Measurements from ENCODE around the gene ENG.
"Not testable (repeated sequence)": the region's sequence is repeated elsewhere in the genome, so short reads cannot be mapped to it uniquely, and the experiment has no call there.

The ENG gene

DNA sequence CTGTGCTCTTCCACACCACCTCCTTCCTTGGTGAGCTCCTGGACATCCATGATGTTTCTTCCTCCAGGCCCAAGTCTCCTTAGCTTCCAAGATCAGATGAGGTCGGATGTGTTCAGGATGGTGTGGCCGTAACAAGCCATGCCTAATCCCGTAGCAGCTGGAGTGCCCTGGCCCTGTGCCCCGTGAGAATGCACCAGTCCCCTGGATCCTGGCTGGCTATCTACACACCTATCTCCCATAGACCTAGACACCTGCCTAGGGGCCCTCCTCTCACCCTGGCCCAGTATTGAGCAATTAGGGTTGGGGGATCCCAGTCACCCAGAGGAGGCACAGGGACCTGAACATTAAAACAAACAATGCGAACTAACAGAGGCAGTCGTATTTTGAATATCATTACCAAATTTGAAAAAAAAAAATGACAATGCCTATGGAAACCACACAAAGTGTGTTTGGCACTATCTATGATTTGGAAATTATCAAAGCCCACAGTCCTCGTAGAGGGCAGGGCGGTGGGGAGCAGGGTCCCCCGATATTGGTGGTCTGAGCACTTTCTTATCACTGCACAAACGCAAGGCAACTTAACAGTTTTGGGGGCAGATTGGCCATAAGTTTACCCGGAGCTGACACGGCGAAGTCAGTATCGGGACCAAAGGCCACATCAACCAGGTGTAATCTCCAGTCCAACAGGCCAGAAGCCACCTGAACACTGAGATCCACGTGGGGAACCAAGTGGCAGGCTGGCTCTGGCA, 13.2 kb downstream of the ENG start:
- no peak for DNase-seq (ENCODE audit: low read depth)

DNA sequence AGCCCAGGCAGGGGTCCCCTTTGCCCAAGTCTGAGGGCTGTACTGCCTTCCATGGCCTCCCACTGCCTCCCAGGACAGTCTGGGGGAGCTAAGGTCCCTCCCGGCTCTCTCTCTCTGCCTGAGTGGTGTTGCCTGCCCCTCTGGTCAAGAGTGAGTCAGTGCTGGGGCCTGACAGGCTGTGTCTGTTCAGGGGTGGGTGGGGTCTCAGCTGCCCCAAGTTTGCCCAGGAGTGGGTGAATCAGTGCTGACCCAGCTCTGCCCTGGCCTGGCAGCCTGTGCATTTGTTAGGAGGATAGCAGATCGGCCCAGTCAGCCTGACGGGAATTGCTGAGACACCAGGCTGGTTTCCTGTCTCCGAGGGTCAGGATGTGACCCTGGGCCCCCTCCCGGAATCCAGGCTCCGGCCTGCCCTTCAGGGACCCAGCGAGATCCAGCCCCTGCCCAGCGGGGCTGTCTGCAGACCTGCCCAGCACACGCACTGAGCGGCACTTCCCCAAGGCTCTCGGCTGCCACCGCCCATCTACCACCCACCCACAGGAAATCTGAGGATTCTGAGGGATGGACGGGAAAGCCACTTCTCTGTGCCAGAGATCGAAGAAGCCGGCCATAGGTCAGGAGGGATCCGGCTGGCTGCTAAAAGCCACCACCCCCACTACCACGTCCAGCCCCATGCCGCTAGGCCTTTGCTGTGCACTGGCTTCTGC, 15.9 kb downstream of the ENG start:
- DNase-seq (ENCODE audit: low read depth): no peak

DNA sequence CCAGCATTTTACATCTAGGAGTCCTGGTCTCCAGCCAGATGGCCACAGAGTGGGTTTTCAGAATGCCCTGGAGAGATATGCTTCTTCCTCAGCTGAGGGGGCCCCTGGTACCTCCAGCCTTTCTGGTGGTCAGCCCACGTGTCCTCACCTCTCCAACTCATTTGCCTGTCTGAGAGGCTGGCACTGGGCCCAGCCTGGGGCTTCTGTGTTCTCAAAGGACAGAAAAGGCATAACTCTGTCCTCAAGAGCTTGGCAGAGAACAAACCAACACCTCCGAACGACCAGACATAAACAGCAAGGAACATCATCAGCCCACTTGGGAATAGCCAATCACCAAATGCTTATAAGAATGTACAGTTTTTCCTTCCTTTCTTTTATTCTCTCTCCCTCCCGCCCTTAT, 17.1 kb downstream of the ENG start:
- no peak for DNase-seq (ENCODE audit: low read depth)

DNA sequence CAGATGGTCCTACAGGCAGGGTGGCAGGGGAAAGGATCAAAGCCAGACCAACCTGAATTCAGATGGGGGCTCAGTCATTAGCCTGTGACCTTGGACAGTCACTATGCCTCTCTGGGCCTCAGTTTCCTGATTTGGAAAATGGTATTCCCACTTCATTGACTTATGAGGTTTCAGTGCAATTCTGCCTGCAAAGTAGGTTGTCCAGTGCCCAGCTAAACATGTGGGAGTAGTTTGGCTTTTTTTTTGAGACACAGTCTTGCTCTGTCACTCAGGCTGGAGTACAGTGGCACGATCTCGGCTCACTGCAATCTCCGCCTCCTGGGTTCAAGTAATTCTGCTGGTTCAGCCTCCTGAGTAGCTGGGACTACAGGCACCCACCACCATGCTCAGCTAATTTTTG, 17.9 kb downstream of the ENG start:
- DNase-seq (ENCODE audit: low read depth): not testable (repeated sequence)

DNA sequence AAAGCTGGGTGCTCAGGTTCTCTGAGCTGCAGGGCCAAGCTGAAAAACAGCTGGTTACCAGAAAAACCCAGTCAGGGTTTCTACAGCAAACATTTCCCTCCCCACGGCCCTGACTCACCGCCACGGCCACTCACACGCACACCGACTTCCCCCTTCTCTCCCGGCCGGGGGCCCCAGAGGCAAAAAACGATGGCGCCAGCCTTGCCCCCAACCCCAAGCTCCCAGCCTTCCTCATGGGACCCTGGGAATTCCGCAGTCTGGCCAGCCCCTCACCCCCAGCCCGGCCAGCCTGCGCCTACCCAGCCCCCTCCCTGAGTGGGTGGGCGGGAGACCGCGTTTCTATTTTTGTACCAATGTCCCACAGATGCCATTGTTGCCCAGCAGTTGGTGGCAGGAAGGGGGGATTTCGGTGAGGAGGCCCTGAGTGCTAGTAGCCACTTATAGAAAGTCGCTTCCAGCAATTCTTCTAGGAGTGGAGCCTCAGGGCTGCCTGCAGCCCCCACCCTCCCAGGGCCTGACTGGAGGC, 18.4 kb downstream of the ENG start:
- peak; percentile 33 for DNase-seq (ENCODE audit: low read depth)

DNA sequence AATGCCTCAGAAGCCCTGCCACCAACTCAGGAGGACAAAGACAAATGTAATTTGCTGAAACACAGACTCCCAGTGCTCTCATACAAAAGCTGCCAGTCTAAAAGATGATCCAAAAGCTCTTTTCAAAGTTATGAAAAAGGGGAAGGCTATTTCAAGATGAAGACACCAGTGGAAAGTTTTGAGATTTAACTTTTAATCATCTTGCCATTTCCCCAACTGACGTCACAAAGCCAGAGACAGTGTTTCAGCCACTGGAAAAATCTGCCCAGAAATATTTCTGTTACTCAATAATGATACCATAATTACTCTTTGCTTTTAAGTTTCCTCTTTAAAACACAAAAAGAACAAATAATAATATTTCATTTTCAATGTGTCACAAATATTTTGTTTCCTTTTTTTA, 20.9 kb downstream of the ENG start:
- no peak for DNase-seq (ENCODE audit: low read depth)

DNA sequence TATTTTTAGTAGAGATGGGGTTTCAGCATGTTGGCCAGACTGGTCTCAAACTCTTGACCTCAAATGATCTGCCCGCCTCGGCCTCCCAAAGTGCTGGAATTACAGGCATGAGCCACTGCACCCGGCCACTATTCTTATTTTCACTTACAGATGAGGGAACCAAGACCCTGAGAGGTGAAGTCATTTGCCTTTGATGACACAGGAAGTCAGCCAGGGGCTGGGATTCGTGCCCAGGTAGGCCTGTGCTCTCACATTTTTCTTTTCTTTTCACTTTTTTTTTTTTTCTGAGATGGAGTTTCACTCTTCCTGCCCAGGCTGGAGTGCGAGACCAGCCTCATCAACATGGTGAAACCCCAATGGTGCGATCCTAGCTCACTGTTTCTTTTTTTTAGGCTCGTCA, 22.2 kb downstream of the ENG start:
- no peak for DNase-seq (ENCODE audit: low read depth)

DNA sequence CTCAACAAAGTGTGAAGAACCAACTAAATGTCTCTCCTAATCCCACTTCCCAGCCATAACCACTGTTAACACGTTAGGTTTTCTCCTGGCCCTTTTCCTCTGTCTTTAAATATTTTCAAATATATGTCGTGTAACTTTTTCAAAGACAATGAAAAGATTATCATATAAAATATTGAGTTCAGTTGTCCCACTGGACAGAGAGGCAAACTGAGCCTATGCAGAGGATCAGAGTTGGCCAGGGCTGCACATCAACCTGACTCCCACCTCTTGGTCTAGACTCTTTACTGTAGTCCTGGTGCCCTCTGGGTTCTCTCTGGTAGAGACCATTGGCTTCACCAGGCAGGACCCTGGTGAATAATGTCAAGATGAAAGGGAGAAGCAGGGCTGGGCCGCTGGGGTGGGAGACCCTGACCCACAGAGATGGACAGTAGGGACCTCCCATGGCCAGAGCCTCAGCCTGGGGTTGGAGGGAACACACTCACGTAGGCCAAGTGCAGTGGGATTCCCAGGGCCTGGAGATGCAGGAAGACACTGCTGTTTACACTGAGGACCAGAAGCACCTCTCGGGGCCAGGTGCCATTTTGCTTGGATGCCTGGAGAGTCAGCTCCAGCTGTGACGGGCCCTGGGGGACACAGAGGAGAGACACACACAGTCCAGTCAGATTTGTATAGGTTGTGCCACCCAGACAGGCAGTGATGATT, 25.1 kb downstream of the ENG start:
- DNase-seq (ENCODE audit: low read depth): no peak

DNA sequence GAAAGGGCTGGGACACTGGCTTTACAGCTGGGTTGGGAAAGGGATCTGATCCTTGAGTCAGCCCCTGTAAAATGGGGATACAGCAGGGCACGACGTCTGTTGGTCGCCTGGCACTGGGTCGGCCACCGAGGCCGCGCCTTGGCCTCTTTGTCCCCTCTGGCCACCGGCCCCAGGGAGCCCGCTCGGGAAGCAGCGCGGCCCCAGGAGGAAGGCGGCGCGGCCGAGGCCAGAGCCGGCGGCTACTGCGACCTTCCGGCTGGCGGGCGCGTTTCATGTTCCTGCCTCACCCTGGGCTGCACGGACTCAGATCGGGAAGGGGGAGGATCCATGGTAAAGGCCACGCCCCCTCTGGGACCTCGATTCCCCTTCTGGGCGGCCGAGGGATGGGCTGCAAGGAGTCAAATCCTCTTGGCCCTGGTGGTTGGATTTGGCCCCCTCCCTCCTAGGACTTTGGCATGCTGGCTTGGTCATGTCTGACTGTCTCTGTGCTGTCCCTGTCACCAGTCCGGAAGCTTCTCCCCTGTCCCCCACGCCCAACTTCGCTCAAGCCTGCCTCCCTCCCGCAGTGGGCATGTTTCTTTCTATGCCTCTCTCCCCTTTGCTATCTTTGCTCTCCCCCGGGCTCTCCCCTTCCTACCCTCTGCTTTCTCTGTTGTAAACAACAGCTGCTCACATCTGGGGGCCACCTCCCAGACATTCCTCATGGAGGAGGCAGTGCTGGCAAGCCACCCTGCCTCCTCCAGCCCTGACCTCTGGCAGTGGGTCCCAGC, 26.0 kb downstream of the ENG start:
- DNase-seq (ENCODE audit: low read depth): no peak

DNA sequence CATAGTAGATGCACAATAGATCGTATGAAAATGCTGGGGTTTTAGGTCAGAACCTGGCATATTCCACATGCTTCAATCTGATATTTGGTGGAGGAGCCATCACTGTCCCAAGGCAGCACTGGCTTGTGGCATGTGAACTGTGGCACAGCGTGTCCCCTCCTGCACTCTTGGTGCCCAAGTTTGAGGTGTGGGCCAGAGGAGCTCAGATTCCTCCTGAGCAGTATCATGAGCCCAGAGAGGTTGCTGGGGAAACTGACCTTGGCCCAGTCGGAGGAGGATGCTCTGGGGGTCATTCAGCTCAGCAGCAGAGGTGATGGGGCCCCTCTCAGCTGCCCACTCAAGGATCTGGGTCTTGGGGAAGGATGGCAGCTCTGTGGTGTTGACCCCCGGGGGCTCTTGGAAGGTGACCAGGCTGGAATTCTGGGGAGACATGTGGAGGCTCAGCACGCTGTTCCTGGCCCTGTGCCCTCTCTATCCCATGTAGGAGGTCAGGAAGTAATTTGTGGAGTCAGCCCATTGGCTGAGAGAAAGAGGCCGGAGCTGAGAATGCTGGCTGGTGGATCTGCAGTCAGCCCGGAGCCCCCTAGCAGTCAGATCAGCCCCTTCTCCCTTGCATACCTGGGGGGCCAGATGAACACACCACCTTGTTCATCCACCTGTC, 28.1 kb downstream of the ENG start:
- DNase-seq (ENCODE audit: low read depth): no peak

DNA sequence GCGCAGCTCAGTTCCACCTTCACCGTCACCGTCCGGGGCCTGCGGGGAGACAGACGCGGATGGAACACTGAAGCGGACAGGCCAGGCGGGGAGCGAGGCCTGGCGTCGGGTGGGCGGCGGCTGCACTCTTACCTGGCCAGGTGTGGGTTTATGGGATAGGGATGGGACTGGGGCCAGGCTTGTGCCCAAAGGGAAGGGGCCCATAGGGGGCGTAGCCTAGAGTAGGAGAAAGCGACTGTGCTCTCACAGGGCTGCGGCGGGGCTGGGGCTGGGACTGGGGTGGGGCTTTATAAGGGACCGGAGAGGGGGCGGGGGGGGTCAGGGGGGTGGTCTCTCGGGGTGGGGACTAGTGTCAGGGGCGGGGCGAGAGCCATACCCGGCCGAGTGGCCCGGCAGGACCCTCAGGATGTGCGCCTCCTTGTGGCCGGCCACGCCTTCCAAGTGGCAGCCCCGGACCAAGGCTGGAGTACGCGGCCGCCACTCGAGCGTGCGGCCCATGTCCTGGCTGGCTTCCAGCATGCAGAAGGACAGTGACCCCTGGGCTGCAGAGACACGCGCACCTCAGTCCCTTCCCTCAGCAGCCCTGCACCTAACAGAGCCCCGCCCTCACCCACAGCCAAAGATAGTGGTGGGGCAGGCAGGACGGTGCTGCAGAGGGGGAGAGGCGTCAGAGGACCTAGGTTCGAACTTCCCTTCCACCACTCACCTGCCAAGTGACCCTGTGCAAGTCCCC, 29.0 kb downstream of the ENG start:
- no peak for DNase-seq (ENCODE audit: low read depth)

DNA sequence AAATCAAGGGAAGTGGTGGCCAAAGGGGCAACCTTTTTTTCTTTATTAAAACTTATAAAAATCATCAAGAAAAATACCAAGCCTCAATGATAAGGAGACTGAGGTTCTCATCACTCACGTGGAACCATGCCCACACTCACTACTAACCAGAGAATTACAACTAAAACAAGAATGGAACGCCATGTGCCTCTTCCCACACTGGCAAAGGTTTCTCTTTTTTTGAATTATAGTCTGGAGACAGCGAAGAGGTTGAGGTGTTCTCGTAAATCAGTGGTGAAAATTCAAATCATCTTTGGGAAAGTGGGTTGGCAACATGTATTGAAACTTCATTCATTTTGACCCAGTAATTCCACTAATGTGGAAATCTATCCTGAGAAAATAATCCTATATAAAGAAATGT, 32.4 kb downstream of the ENG start:
- DNase-seq (ENCODE audit: low read depth): no peak

DNA sequence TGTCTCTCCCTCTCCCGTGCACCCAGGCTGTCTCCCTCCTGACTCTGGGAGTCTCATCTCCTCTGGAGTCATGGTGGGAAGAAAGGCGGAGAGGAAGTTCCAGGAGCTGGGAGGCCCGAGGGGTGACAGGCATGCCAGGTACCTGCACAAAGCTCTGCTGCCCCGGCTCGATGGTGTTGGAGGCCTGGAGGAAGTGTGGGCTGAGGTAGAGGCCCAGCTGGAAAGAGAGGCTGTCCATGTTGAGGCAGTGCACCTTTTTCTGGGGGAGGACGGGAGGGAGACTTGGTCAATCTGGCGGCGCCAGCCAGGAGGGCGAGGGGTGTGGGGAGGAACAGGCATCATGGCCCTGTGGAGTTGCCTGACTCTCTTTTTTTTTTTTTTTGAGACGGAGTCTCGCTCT, 35.9 kb downstream of the ENG start:
- no peak for DNase-seq (ENCODE audit: low read depth)

DNA sequence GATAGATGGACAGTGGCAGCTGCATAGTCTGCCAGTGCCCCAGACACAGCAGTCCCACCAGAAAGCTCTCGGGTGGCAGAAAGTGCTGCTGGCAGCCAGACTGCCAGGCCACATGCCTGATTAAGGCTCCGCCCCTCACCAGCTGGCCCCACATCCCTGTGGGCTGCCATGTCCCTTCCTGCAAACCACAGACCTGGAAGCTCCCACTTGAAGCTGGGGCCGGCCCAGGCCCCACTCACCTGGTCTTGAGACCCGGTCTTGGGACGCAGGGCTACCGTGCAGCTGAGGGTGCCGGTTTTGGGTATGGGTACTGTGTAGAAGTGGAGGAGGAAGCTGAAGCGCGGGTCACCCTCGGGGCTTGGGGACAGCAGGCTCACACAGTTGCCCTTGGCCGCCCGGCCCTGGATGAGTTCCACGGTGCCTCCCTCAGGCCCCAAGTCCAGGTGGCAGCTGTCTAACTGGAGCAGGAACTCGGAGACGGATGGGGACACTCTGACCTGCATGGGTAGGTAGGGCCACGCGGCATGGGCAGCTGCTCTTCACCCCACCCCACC, 36.5 kb downstream of the ENG start:
- DNase-seq (ENCODE audit: low read depth): no peak

DNA sequence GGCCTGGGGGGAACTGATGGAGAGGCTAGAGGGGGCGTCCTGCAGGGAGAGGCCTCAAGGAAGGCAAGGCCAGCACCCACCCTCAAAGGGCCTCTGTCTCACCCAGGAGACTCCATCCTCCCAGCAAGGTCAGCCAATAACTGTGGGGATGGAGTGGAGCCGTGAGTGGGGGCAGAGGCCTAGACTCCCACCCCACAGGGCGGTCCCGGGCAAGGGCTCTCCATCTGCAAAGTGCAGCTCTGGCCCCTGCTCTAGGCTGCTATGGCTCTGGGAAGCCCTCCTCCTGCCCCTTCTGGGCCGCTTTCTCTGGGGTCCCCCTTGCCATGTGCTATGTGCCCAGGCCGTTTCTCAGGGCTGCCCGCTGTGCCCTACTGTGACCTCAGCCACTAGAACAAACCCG, 37.7 kb downstream of the ENG start:
- DNase-seq (ENCODE audit: low read depth): no peak

DNA sequence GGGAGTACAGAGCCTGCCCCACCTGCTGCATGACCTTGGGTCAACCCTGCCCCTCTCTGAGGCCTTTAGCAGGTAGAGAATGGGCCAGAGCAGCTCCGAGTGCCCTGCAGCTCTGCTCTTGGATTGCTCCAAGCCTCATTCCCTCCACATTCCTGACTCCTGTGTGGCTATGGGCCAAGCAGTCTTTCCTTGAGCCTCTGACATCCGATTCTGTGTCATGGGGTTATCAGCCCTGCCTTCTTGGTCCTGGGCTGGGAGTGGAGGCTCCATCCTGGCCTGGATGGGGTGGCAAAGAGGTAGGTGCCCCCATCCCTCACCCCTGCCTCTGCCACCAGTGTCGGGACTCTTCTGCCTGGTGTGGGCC, 38.1 kb downstream of the ENG start:
- no peak for DNase-seq (ENCODE audit: low read depth)

DNA sequence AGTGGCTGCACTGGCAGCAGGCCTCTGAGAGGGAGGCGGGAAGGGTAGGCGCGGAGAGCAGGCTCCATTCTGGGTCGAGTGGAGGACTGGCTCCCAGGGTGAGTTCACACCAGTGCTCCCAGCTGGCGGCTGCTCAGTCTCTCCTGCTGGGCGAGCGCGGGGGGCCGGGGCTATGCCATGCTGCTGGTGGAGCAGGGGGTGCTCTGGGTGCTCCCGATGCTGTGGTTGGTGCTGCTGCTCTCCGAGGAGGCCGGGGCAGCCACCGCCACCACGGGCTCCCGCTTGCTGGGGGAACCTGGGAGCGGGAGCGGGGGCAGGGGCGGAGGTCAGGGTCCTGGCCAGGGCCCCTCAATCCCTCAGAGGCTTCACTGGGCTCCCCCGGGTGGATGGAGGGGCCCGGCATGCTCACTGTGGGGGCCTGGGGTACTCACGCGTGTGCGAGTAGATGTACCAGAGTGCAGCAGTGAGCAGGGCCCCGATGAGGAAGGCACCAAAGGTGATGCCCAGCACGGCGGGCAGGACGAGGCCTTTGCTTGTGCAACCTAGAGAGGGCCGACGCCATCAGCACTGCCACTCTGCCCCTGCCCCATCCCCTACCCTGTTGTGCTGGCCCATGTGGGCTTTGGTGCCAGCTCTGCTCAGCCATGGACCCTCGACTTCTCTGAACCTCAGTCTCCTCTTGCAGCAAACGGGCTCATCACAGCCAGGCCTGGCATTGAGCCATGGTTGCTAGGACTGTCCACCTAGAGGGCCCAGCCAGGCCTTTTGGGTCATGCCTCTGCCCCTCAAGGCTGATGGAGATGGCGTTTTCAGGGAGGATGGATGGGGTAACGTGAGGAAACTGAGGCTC, 38.7 kb downstream of the ENG start:
- no peak for DNase-seq (ENCODE audit: low read depth)

DNA sequence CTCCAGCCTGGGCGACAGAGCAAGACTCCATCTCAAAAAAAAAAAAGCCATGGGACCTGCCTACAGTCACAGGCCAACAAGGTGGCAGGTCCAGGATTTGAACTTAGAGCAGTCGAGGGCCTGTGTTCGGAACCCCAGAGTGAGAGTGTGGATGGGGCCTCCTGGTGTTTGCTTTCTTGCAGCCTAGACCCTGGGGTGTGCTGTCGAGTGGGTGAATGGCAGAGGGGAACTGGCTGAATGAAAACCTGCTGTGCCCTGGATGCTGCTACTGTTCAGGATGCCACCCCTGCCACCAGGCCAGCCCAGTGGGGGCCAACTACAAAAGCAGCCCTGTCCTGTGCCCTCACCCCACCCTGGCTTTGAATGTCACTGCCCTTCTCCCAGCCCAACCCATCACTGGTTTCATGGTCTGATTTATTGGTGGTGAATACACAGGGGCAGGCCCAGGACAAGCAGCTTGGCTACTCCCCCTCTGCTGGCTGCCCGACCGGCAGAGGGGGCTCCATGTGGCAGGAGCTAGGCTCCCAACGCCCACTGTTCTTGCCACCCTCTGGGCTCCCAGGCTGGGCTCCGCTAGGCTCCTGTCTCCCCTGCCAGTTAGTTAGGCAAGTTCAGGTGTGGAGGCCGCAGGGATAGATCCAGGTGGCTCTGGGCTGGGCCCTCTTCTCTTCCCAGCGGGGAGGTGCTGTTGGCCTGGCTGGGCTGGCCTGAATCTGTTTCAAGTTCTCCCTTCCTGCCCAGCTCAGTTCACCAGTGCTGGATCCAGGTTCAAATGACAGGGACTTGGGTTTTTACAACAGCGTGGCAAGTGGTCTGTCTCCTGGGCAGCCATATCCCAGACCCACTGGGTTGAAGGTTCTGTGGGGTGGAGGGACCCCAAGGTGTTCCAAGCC, 39.6 kb downstream of the ENG start:
- no peak for DNase-seq (ENCODE audit: low read depth)
